HG03575 (cell line): ENCODE measurements around the gene ARHGEF17.

Experiments used
- ATAC-seq: cut with Tn5 transposase; IDR thresholded peaks from one replicate; pipeline ENCODE4 v1.9.1; 2021; ENCODE audit not compliant: unreplicated experiment, insufficient number of reproducible peaks, low FRiP score; ENCODE audit errors: extremely low read depth

ARHGEF17 gene

DNA sequence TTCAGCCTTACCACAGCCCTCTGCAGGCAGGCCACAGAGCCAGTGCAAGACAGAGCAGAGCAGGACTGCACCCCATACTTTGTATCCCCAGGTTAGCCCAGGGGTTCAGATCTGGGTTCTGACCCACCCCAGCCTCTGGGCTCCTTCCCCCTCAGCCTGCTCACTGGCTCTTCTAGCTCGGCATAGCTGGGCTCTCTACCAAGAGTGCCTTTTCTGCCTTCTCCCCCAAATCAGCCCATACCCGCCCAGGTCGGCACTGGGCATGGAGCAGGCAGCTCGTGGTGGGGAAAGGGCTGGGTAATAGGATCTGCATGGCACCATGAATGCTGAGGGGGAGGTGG lies 76.4 kb downstream of the ARHGEF17 start:
- ATAC-seq, result no peak

DNA sequence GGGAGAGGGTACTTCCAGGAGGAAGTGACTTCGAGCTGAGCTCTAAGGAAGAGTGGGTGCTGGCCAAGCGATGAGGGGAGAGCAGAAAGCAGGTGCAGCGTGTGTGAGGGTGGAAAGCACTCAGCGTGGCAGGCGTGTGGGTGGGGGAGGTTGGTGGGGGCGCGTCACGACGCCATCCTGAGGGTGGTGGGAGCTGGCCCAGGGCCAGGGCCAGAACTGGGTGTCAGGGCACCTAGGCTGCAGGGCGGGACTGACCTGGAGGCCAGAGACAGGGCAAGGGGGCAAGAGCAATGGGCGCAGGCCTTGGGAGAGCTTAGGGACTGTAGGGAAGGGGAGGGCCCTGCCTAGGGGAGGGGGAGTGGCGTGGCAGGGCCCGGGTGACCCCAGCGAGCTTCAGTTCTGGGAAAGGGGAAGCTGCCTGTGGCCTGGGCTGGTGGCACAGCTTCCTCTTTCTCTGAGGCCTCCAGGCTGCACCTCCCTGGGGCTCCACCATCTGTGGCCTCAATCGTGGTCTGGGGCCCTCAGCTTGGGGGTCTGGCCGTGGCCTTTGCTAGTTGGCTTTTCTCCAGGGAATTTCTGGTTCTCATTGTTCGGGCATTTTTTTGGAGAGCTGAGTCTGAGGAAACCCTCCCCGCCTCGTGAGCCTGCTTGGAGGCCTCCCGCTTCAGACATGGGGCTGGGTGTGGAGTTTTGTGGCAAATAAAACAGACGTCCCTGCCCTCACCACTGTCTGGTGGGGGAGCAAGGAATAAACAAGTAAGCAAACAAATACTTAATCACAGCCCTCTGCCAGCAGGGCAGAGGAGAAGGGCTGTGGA lies 77.0 kb downstream of the ARHGEF17 start:
- ATAC-seq, result no peak

DNA sequence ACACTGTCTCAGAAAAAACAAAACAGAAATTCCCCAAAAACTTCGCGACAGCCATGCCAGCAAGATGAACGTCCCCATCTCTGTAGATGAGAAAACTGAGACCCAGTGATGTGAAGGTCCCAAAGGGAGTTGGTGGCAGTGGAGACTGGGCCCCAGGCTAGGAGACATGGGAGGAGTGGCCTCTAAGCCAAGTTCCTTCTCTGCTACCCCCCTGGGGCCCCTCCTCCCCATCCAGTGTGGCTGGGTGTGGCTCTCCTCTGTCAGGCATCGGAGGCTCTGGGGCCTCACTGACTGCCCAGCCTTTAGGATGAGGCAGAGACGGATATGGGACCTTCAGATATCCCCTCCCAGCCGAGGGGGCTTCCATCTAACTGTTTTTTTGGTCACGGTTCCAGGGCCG lies 77.9 kb downstream of the ARHGEF17 start:
- no peak for ATAC-seq

DNA sequence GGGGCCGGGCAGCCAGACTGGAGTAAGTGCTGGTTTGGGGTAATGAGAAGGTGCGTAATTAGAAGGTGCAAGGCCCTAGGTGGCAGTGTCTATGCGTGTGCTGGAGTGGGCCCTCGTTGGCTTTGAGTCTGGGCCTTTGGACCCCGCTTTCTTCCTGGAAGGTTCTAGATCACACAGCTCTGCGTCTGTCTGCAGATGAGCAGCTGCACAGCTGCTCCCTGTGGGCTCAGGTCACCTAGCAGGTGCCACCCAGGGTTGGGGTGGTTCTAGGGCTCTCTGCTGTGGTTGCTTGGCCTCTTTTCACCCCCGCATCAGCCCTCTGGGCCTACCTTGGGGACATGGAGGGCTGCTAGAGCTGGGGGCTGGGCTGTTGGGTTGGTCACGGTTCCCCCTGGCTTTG lies 78.5 kb downstream of the ARHGEF17 start:
- ATAC-seq, result no peak

DNA sequence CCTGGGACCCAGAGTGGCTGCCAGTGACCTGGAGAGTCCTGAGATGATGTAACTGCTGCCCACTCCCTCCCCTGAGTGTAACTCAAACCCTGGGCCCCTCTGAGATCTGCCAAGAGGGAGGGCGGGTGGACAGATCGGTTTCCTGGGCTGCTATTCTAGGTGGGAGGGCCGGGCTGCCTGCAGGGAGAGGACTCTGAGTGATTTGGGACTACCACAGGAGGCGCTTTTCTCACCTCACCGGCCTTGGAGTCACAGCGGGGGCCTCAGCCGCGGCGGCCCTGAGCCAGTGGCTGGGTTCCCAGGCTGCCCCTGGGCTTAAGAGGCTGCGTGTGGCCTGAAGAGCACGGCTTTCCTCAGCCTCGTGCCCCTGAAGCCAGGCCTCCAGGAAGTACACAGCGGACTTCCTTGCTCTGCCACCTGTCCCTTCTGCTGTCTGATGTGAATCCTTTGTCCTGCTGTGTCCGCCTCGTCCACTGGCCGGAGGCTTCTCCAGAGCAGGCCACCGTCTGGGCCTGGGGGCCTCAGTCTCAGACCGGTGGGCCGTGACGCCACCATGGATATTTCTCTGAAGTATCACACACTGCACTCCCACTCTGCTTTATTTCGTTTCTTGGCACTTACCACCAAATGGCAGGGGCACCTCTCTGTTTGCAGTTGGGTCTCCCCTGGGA lies 79.7 kb downstream of the ARHGEF17 start:
- ATAC-seq, result no peak

DNA sequence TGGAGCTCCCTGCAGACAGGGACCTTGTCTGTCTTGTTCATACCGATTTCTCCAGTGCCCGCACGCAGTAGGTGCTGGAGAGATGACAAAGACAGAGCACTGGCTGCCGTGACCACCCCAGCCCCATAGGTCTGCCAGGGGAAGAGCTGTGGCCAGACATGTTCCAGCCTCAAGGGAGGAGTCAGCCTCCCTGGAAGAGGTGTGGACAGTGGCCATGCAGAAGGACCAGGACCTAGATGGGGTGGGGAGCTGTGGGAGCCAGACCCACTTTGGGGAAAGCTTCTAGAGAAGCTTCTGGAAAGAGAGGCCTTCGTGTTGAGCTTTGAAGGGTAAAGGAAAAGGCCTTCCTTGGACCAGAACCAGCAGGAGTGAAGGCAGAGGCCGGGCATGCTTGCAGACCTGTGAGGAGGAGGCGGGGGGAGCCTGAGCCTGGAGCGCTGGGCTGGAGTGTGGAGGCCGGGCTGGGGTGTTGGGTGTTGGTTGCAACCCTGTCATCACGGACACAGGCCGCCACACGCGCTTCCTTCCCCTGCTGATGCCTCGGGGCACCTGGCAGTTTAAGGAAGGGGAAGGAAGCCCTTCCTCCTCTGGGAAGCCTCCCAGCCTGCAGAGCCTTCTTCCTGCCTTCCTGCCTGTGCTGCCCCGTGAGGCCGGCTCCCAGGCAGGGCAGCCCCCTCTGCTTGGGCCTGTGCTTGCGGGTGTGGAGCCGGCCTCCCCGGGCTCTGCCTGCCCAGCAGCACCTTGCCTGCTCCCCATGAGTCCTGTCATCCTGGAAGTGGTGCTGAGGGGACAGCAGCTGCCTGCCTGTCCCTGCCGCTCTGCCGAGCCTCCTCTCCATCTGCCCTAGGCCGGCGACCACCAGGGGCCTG lies 80.4 kb downstream of the ARHGEF17 start:
- ATAC-seq, result no peak

DNA sequence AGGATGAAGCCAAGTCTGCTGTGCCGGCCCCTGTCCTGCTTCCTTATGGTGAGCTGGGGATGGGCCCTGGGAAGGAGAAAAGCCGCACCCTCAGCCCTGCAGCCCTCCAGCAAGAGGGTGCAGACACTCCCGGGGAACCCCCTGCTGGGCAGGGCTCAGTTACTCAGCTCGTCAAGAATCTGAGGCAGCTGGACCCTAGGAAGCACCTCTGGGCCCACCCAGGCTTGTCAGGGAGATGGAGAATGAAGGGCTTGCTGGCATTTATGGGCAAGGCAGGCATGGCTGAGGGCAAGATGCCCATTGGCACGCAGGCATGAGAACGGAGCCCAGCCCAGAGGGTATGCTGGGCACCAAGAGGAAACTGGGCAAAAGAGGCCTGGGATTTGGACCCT lies 81.1 kb downstream of the ARHGEF17 start:
- ATAC-seq, result no peak

DNA sequence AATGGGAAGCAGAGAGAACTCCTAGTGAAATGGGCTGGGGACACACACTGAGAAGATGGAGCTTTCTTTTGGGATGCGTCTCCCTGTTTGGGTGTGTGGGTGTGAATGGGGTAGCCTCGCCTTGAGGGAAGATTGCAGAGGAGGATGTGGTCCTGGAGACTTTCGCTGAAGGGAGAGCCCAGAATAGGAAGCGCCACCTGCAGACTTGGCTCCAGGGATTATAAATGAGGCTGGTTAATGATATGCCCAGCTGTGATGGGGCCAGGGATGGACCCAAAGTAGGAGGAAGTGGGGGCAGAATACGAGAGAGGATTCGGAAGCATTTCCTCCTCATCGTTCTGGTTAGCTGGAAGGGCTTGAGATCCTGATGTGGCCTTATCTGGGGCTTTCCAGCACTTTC lies 81.8 kb downstream of the ARHGEF17 start:
- no peak for ATAC-seq

DNA sequence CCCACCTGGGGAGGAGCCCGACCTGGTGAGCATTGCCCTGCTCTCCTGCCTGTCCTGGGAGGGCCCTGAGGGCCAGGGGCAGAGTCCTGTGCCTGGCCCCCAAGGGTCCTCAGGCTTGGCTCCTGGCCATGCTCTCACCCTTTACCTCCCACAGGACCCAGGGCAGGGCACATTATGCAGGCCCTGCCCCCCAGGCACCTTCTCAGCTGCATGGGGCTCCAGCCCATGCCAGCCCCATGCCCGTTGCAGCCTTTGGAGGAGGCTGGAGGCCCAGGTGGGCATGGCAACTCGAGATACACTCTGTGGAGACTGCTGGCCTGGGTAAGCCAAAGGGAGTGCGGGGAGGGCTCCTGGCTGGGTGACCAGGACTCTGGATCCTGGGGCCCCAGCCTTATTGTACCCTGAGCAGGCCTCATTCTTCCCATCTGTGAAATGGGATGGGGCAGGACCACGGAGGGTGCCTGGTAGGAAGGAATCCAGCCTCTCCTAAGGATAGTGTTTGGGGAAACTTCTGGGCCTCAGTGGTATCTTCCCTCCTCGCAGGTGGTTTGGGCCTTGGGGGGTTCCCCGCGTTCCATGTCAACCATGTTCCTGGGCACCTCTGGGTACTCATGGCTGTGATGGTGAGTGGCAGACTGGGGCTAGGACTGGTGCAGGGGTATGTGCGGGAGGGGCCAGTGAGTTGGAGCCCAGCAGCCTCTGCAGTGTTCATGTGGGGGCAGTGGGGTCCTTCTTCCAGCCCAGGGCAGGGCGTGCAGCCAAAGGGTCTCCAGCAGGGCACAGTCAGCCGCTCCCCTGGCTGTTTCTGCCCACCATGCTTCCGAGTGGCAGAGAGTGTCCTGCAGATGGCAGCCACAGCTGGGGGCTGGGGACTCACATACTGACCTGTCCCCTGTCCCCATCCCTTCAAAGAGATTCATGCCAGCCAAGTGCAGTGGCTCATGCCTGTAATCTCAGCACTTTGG lies 82.8 kb downstream of the ARHGEF17 start:
- ATAC-seq, result no peak

DNA sequence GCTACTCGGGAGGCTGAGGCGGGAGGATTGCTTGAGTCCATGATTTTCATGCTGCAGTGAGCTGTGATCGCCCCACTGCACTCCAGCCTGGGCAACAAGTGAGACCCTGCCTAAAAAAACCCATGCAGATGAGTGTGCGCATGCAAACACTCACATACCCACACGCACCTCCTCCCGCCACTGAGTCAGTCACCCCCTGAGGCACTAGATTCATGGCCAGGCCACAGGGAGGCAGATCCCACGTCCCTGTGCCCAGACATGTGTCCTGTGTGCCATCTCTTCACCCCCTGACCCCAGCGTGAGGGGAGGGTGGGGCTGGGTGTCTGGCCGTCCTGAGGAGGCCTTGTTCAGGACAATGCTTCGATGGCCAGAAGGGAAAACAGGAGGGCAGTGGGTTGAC lies 83.6 kb downstream of the ARHGEF17 start:
- no peak for ATAC-seq

DNA sequence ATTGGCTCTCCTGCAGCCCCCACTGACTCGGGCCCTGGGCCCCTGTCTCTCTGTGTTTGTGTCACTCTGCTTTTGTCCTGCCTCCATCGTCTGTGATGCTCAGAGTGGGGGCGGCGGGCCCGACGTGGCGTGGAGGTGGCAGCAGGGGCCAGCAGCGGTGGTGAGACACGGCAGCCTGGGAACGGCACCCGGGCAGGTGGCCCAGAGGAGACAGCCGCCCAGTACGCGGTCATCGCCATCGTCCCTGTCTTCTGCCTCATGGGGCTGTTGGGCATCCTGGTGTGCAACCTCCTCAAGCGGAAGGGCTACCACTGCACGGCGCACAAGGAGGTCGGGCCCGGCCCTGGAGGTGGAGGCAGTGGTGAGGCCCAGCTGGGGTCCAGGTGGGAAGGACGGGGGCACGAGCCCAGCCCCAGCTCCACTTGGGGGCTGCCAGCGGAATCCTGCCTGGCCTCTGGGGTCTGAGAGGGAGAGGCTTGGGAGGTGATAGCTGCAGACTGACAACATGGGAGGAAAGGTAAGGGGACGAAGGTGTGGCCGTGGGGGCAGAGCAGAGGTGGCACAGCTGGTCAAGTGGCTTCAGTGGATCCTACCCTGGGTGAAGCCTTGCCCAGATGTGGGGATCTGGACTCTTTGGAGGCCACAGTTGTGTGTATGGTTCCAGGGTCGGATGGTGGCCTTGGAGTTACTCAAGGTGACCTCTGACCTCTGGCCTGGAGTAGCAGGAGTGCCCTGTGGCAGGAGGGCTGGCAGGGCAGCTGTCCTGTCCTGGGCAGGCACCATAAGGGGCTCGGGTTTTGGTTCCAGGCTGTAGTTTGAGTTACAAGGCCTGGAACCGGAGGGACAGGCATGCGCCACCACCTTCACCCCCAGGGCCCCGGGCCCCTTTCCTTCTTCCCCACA lies 84.3 kb downstream of the ARHGEF17 start:
- ATAC-seq, result no peak

DNA sequence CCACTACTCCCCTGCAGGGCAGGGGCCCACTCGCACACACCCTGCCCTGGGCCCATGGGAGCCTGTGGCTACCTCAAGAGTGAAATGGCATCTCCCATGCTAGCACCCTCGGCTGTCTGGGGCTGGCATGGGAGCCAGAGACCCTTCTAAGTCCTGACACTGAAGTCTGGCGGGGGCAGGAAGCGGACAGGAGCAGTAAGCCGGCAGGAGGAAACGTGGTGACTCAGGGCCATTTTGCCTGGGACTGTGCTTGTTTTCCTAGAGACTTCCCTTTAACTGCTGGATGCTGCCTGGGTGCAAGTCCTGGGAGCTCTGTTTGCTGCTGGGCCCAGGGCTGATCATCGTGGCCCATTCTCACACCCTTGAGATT lies 84.9 kb downstream of the ARHGEF17 start:
- no peak for ATAC-seq

DNA sequence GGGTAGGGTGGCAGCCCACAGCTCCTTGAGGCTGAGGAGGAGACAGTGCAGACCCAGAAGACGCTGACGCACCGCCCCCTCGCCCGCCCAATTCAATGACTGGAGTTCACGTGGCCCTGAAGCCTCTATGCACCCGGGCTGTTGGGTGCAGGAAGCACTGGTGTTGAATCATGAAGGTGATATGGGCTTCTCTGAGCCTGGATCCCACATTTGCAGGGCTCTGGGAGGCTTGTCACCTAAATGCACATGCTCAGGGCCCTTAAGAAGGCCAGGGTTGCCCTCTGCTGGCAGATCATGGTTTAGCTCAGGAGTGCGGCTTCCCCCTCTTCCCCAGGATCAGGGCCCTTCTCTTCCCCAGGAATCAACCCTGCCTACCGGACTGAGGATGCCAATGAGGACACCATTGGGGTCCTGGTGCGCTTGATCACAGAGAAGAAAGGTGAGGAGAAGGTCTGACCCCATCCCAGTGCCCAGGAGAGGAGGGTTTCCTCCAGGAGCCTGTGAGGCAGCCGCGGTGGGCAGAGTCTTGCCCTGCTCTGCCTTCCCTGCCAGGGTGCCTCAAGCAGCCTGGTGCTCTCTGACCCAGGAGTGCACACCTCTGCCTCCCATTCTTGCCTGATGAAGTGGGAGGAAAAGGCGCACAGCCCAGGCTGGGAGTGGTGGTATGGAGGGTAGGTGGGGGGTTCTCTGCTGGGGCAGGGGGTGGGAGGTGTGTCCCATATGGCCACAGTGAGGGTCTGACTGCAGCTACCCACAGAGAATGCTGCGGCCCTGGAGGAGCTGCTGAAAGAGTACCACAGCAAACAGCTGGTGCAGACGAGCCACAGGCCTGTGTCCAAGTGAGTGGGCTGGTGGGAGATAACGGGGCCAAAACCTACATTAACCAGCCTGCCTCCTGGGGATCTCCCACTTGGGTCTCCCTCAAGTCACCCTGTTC lies 85.7 kb downstream of the ARHGEF17 start:
- no peak for ATAC-seq

DNA sequence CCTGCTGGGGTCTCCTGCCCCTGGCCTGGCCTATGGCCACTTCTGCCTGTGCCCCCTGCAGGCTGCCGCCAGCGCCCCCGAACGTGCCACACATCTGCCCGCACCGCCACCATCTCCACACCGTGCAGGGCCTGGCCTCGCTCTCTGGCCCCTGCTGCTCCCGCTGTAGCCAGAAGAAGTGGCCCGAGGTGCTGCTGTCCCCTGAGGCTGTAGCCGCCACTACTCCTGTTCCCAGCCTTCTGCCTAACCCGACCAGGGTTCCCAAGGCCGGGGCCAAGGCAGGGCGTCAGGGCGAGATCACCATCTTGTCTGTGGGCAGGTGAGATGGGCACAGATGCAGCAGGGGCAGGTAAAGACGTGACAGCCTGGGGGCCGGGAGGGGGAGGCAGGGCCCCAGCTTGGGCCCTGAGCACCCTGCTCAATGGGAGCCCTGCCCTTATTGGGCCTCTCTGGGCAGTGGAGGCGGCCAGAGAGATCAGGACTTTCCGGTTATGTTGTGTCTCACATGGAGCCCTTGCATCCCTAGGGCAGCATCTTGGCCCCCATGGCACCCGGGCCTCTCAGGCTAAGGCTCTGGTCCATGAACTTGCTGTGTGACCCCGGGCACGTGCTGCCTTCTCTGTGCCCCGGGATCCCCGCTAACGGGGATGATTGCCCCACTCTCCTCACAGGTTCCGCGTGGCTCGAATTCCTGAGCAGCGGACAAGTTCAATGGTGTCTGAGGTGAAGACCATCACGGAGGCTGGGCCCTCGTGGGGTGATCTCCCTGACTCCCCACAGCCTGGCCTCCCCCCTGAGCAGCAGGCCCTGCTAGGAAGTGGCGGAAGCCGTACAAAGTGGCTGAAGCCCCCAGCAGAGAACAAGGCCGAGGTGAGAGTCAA lies 86.6 kb downstream of the ARHGEF17 start:
- no peak for ATAC-seq

DNA sequence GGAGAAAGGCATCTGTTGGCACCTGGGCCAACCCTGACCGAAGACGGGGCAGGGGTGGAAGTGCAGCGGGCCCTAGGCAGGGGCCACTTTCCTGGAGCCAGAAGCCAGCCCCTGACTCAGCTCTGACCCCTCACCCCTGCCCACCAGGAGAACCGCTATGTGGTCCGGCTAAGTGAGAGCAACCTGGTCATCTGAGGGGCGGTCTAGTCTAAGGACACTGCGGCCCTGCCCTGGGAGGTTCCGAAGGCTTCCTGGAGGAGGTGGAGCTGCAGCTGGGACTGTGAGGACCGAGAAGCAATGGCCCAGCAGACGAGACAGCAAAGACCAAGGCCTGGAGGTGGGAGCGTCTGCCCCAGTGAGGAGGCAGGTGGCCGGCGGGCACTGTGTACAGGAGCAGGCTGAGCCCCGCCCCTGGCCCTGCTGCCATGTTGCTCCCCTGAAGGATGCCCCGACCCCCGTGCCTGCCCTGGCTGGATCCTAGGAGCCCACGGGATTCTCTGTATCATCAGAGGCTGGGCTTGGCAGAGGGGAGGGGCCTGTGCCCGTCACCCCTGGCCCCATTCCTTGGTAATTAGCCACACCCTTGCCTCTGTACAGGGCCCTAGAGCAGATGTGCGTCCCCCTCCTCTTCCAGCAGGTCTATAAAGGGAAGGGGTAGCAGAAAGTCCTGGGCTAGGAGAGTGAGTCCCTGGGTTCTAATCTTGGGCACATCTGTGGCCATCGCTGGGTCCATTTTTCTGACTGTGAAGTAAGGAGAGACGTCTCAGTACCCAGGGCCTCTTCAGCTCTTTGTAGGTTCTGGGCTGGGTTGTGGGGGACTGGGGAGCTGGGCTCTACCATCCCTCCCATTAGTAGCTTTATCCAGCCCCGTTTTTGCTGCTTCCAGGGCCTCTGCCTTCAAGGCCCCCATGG lies 87.5 kb downstream of the ARHGEF17 start:
- no peak for ATAC-seq
